GM15510 (cell line): ENCODE data around the gene METRNL.

ENCODE experiments used
- POLR2A ChIP-seq: IDR thresholded peaks from 3 replicates; pipeline ENCODE4 v1.6.1; 2011; ENCODE audit warnings: borderline replicate concordance; ENCODE audit not compliant: insufficient read length; ENCODE audit errors: extremely low read depth

Gene METRNL

GRCh38 chr17:83116783-83117555, 37.6 kb downstream of the METRNL start:
- TF ChIP-seq POLR2A: no peak

GRCh38 chr17:83117583-83117982, 38.2 kb downstream of the METRNL start:
- TF ChIP-seq POLR2A: no peak

GRCh38 chr17:83118071-83118841, 38.8 kb downstream of the METRNL start:
- no peak for TF ChIP-seq POLR2A

- TF ChIP-seq POLR2A: no peak
Observed at GRCh38 chr17:83119987-83120864, 40.8 kb downstream of the METRNL start.

GRCh38 chr17:83121921-83122820, 42.8 kb downstream of the METRNL start:
- no peak for TF ChIP-seq POLR2A

- TF ChIP-seq POLR2A: no peak
Observed at GRCh38 chr17:83122834-83123233, 43.4 kb downstream of the METRNL start.

- TF ChIP-seq POLR2A: no peak
Observed at GRCh38 chr17:83123896-83124801, 44.7 kb downstream of the METRNL start.

GRCh38 chr17:83124871-83125514, 45.6 kb downstream of the METRNL start:
- no peak for TF ChIP-seq POLR2A

- TF ChIP-seq POLR2A: no peak
Observed at GRCh38 chr17:83125515-83126274, 46.3 kb downstream of the METRNL start.

GRCh38 chr17:83126275-83126811, 46.9 kb downstream of the METRNL start:
- no peak for TF ChIP-seq POLR2A

GRCh38 chr17:83127431-83128160, 48.2 kb downstream of the METRNL start:
- TF ChIP-seq POLR2A: no peak
